ENCODE results near the gene CAPN9.

GRCh38 chr1:230747127-230747730 lies at the start of gene CAPN9:
- TF ChIP-seq CTCF (IDR thresholded peaks at IDR 0.05): no peak
- no peak for TF ChIP-seq POLR2A (IDR thresholded peaks at IDR 0.05)

Measured in adrenal gland (tissue), 5 donors.